Dendritic cell treated with granulocyte-macrophage colony-stimulating factor and Interleukin-4, amounts not matched to agents 40 ng/mL and 50 ng/mL, for 4 days (primary cell): ENCODE data around the gene FARS2.

Source experiments
- H3K27ac Mint-ChIP-seq: one replicate; pipeline ENCODE4 v1.8.0; 2022; ENCODE audit warnings: mild to moderate bottlenecking, mixed read lengths
- H3K27me3 Mint-ChIP-seq: one replicate; pipeline ENCODE4 v1.8.0; 2022; ENCODE audit warnings: mild to moderate bottlenecking, mixed read lengths
- H3K36me3 Mint-ChIP-seq: one replicate; pipeline ENCODE4 v1.8.0; 2022; ENCODE audit warnings: low read depth, mixed read lengths
- H3K4me1 Mint-ChIP-seq: one replicate; pipeline ENCODE4 v1.8.0; 2022; ENCODE audit warnings: low read depth, mixed read lengths
- H3K4me3 Mint-ChIP-seq: one replicate; pipeline ENCODE4 v1.8.0; 2022; ENCODE audit warnings: mild to moderate bottlenecking, moderate library complexity, mixed read lengths
- H3K9me3 Mint-ChIP-seq: one replicate; pipeline ENCODE4 v1.8.0; 2022; ENCODE audit warnings: mixed read lengths
- intact Hi-C: fragments of 100-400 bp; cut with micrococcal nuclease; formaldehyde crosslinking; loops from one replicate; pipeline ENCODE4 v1.15.0; 2022

The FARS2 gene

DNA sequence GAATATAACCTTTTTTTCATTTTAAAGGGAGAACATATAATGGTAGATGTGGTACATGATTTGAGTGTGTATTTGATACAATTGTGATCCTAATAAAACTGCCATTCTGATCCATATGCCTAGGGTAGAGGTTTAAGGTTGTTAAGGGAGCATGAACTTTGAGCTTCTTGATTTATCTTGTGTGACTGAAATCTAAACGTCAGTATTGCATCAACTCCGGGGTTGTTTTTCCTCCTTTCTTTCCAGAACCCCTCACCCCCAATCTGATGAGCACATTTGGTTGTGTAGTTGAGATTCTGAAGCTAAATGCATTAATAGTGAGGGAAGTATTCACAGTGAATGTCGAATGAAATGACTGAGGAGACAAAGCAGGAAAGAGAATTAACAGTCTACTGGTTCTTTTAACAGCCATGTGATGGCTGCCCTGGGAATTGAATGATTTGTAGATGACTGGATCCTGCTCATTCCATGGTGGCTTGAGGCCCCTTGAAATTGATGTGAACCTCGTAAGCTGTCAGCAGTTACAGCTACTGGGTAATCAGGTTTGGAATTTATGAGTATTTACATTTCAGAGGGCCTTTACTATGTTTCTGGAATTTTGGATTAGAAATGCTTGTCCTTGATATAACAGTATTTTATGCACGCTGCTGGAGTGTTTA lies 44.8 kb downstream of the FARS2 start:
- no peak overlapping the region for H3K27ac Mint-ChIP-seq

DNA sequence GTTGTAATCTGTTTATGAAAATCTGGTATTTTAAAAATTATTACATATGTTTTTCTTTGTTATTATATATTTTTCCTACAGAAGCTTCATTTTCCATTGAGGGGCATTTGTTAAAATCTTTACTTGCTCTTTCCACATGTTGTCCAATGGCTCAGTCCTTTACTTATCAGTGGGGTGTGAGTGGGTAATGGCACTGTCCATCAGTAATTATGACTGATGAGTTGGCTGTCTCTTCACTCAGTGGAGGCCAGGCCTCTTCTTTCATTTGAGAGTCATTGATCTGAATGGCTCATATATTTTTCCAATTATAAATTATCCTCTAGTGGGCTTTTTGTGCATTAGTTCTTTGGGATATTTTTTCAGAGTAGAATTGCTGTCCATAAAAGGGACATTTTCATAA lies 45.7 kb downstream of the FARS2 start:
- Mint-ChIP-seq H3K27ac (no peak overlapping the region), H3K27me3 (no peaks in the 10 kb centered on the region), H3K9me3 (no peaks in the 10 kb centered on the region)

More for the DNA sequence above, 44.8 kb downstream of the FARS2 start:
- H3K36me3 Mint-ChIP-seq, result no peaks in the 10 kb centered on the region
- H3K4me3 Mint-ChIP-seq, result no peak overlapping the region
- H3K4me1 Mint-ChIP-seq, result peaks cover 12% of the 10 kb centered on the region
- intact Hi-C loops, result no loop called here
- H3K27me3 Mint-ChIP-seq, result no peaks in the 10 kb centered on the region
- no peaks in the 10 kb centered on the region for H3K9me3 Mint-ChIP-seq

DNA sequence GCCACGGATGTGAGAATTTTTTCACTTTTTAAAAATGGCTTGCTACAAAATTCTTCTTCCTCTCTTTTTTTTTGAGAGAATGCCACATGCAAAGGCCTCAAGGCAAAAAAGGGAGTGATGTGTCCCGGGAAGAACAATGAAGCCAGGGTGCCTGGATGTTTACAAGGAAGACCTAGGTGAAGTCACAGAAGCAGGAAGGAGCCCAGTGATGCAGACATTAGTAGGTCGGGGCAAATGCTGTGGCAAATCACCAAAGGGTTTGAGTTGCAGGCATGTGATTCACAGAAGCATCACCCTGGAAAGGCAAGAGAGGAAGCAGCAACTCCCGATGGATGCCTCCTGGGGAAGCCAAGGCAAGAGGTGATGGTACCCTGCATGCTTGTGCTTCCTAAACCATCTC lies 46.8 kb downstream of the FARS2 start:
- Mint-ChIP-seq H3K36me3 (no peaks in the 10 kb centered on the region), H3K27me3 (no peaks in the 10 kb centered on the region), H3K9me3 (no peaks in the 10 kb centered on the region), H3K27ac (no peak overlapping the region), H3K4me1 (peaks cover 4% of the 10 kb centered on the region), H3K4me3 (no peak overlapping the region)
- intact Hi-C loops, result no loop called here

More for the DNA sequence above, 45.7 kb downstream of the FARS2 start:
- Mint-ChIP-seq H3K4me3 (no peak overlapping the region), H3K36me3 (no peaks in the 10 kb centered on the region), H3K4me1 (peaks cover 12% of the 10 kb centered on the region)
- intact Hi-C loops, result no loop called here

DNA sequence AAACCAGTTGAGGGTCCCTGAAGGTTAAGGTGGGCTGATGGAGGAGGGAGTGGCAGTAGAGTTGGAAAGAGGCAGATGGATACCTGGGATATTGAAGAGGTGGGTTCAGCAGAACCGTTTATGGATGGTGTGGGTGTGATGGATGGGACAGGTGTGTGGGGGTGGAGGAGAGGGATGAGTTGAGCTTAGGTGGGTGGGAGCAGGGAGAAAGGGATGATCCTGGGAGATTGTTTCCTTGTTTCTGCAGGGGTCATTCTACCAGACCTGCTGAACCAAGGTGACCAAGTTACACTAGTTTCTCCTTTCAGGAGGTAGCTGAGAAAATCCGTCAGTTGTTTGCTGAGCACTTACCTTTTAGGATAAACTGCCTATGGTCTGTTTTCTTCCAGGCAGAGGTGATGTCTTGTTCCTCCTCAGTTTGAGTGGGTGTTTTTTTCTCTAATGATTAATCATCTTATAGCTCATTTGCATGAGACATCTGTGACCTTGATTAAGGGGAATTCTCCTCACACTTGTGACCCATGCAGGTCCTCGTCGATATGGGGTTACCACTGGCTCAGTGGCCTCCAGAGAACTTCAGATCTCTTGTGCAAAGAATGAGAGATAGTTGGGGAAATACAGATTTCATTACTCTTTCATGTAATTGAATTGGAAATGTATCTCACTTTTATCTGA lies 53.0 kb downstream of the FARS2 start:
- intact Hi-C loops, result no loop called here

DNA sequence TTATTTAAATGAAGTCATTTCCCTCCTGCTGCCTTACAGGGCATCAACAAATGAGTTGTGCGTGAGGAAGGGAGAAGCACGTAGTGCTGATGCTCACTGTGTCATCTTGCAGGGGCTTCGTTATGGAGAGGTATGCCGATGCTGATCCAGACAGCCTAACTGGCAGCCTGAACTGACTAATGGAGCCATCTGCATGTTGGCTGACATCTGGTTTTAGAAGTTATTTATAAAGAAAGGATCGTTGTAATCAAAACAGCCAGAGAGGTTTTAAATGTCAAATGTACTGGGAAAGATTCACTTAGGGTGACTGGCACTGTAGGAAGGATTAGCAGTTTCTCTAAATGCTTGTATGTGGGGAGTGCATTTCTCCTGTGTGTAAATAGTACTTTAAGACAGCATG lies 54.6 kb downstream of the FARS2 start:
- no peak overlapping the region for H3K27ac Mint-ChIP-seq
- intact Hi-C loops, result no loop called here
- peaks cover 27% of the 10 kb centered on the region for H3K4me1 Mint-ChIP-seq
- H3K36me3 Mint-ChIP-seq, result no peaks in the 10 kb centered on the region
- H3K27me3 Mint-ChIP-seq, result no peaks in the 10 kb centered on the region
- H3K4me3 Mint-ChIP-seq, result no peak overlapping the region
- no peaks in the 10 kb centered on the region for H3K9me3 Mint-ChIP-seq

More for the DNA sequence above, 53.0 kb downstream of the FARS2 start:
- no peaks in the 10 kb centered on the region for H3K27me3 Mint-ChIP-seq
- H3K4me3 Mint-ChIP-seq, result no peak overlapping the region
- peaks cover 12% of the 10 kb centered on the region for H3K4me1 Mint-ChIP-seq
- H3K36me3 Mint-ChIP-seq, result no peaks in the 10 kb centered on the region
- H3K9me3 Mint-ChIP-seq, result no peaks in the 10 kb centered on the region
- H3K27ac Mint-ChIP-seq, result no peak overlapping the region

DNA sequence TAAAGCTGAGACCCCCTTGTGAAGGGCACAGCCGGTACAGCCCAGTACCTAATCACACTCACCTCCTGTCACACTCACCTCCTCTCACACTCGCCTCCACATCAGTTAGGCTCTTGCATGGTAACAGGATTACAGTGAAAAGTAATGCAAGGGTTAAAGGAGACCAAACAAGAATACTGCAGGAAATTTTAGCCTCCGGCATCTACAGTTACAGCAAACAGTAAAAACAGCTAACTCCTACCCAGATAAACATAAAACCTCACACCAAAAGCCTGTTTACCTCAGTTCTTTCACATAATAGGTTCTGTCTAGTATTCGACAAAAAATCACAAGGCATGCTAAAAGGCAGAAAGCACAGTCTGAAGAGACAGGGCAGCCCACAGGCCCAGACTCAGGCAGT lies 55.6 kb downstream of the FARS2 start:
- H3K36me3 Mint-ChIP-seq, result no peaks in the 10 kb centered on the region
- no peaks in the 10 kb centered on the region for H3K27me3 Mint-ChIP-seq
- no peak overlapping the region for H3K4me3 Mint-ChIP-seq
- H3K9me3 Mint-ChIP-seq, result no peaks in the 10 kb centered on the region
- H3K4me1 Mint-ChIP-seq, result peaks cover 28% of the 10 kb centered on the region
- intact Hi-C loops, result no loop called here
- no peak overlapping the region for H3K27ac Mint-ChIP-seq

DNA sequence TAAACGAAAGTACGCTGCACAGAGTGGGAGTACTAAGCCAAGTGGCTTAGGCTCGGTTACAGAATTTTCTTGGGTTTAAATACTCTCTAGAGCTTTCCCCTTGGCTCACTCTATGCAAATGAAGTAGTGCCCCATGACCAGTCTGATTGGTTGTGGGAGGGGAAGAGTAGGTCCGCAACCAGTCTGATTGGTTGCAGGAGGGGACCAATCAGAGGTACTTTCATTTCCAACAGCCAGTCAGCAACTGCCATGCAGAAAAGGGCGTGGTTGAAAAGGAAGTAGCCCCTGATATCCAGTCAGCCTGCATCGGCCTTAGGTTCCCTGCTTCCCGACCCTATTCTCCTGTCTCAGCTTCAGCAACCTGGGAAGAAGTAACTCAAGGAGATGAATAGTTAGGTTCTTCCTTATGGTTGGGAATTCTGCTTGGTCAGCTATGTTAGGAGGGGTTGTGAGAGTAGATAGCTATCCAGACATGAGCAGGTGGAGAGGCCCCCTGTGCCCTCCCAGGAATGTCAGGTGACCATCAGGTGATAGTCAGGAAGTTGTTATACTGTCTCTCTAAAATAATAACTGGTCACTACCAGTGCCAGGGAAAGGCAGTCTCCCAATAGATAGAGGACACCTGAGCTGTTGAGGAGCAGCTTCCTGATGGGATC lies 57.4 kb downstream of the FARS2 start:
- H3K4me3 Mint-ChIP-seq, result no peak overlapping the region
- intact Hi-C loops, result no loop called here
- H3K36me3 Mint-ChIP-seq, result peaks cover 4% of the 10 kb centered on the region
- H3K9me3 Mint-ChIP-seq, result peaks cover 5% of the 10 kb centered on the region
- H3K4me1 Mint-ChIP-seq, result peaks cover 28% of the 10 kb centered on the region
- H3K27ac Mint-ChIP-seq, result no peak overlapping the region
- H3K27me3 Mint-ChIP-seq, result no peaks in the 10 kb centered on the region

DNA sequence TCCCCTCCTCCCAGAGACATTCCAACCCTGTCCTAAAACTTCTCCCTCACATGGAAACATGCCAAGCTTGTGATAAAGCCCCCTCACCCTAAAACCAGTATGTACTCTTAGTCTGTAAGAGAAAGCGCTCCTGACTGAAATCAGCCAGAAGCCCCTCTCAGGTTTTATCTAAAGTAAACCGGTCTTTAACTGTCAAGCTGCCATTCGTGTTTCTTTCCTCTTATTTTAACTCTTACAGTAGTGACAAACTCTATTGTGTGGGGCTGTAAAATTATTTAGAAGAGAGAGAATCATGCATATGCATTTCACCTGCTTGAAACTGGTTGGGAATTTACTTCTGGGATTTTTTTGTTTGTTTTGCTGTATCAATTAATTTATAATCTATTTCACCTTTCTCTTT lies 62.7 kb downstream of the FARS2 start:
- no peak overlapping the region for H3K4me3 Mint-ChIP-seq
- intact Hi-C loops, result no loop called here
- H3K27me3 Mint-ChIP-seq, result no peaks in the 10 kb centered on the region
- H3K36me3 Mint-ChIP-seq, result peaks cover 29% of the 10 kb centered on the region
- no peak overlapping the region for H3K27ac Mint-ChIP-seq
- peaks cover 20% of the 10 kb centered on the region for H3K4me1 Mint-ChIP-seq
- peaks cover 12% of the 10 kb centered on the region for H3K9me3 Mint-ChIP-seq

DNA sequence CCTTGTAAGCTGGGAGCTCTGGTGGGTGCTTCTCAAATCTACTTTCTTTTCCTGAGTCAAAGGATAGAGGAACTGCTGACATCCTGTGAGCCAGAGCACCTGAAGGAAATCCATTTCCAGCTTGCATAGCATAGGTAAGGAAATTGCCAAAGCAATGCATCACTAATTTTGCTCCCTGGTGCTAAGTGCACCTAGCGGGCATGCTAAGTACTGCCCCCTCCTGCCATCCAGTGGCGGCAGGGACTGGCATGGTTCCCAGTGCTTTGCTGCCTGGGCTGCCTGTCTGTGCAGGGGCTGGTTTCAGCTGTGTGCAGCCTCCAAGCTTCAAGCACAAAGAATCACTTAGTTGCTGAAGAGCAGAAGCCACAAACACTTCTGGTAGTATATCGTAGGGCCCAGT lies 63.9 kb downstream of the FARS2 start:
- intact Hi-C loops, result no loop called here

DNA sequence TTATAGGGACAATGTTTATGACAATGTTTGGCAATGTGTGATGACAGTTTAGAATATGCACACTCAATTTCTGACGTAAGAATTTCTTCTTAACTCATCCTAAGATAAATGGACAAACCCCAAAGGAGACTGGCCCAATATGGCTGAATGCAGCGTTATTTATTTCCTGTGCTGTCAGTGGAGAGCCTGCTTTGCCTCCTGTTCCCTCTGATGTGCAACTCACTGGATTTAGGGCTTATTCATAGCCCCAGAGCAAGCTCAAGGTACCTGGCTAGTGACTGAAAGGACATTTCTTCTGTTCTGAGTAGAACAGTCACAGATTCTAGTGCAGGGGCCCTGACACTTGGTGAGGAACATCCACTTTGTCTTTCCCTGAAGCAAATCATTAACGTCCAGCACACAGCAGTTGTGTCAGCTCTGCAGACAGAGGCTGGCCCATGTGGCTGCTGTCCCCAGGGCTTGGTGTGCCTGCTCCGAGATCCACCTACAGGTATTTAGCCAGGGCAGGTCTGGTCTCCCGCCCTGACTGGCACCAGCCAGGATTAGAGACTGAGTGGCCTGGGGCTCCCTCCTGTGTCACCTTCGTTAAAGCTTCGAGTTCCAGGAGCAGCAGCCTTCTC lies 64.8 kb downstream of the FARS2 start:
- Mint-ChIP-seq H3K27me3 (no peaks in the 10 kb centered on the region), H3K4me1 (no peaks in the 10 kb centered on the region), H3K9me3 (peaks cover 12% of the 10 kb centered on the region), H3K4me3 (no peak overlapping the region), H3K27ac (no peak overlapping the region), H3K36me3 (peaks cover 29% of the 10 kb centered on the region)
- intact Hi-C loops, result no loop called here

More for the DNA sequence above, 63.9 kb downstream of the FARS2 start:
- Mint-ChIP-seq H3K27me3 (no peaks in the 10 kb centered on the region), H3K9me3 (peaks cover 12% of the 10 kb centered on the region), H3K36me3 (peaks cover 29% of the 10 kb centered on the region), H3K27ac (no peak overlapping the region), H3K4me1 (peaks cover 8% of the 10 kb centered on the region), H3K4me3 (no peak overlapping the region)

DNA sequence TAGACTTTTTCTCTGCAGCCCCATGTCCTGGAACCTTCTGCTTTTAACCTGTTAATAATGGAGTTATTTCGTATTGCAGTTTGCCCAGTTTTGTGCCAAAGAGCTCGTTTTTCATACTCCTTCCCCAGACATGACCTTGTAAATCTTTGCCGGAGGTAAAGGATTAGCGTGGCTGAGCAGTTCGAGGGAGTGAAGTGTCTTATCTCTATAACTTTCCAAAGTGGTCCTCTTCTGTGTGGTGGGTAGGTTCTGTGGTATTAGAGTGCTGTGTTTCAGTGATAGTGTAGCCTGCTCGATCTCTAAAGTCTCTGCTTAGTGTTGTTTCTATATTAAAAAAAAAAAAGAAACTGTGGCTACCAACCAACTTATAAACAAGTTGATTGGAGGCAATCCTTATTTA lies 67.5 kb downstream of the FARS2 start:
- H3K27ac Mint-ChIP-seq, result no peak overlapping the region
- H3K36me3 Mint-ChIP-seq, result peaks cover 24% of the 10 kb centered on the region
- no peak overlapping the region for H3K4me3 Mint-ChIP-seq
- peaks cover 7% of the 10 kb centered on the region for H3K9me3 Mint-ChIP-seq
- peaks cover 26% of the 10 kb centered on the region for H3K4me1 Mint-ChIP-seq
- intact Hi-C loops, result no loop called here
- no peaks in the 10 kb centered on the region for H3K27me3 Mint-ChIP-seq

DNA sequence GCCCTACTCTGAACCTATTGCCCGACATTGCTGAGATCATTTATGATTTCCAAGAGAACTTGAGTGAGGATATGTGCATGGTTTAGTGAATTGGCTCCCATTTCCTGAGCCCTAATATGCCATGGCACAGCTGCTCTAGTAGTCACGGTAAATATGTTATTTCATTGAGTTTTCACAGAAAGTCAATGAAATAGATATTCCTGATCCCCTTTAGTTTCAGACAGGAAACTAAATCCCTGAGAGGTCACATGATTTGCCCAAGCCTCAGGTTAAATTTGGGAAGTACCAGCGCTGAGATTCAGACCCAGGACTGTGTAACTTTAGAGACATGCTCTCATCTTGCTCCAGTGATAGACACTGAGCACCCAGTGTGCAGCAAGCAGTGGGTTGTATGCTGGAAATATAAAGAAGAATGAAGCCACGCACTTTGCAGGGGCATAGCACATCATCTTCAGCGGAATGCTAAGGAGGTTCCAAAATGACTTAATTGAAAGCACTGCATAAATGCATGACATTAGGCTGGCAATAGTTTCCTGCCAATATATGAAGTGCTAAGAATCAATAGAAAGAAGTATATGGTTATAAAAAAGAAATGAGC lies 70.6 kb downstream of the FARS2 start:
- peaks cover 6% of the 10 kb centered on the region for H3K36me3 Mint-ChIP-seq
- no peak overlapping the region for H3K27ac Mint-ChIP-seq
- intact Hi-C loops, result no loop called here
- no peaks in the 10 kb centered on the region for H3K9me3 Mint-ChIP-seq
- peaks cover 47% of the 10 kb centered on the region for H3K4me1 Mint-ChIP-seq
- no peak overlapping the region for H3K4me3 Mint-ChIP-seq
- no peaks in the 10 kb centered on the region for H3K27me3 Mint-ChIP-seq

DNA sequence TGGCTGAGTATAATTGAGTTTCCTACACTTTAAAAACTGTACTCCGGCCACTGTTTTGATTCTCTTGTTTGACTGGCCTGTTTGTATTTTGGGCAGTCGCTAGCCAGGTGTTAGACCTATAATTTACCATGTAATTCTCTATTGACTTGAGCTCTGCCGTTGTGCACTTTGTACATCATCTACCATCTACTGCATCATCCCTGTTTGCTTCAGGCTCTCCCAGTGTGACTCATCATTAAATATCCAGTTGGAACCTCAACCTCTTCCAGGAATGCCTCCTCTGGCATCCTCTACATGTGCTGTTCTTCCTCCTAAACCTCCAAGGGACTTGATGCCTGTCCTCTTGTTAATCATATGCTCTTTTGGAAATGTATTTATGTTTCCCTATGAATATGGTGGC lies 72.3 kb downstream of the FARS2 start:
- Mint-ChIP-seq H3K4me1 (peaks cover 53% of the 10 kb centered on the region), H3K36me3 (no peaks in the 10 kb centered on the region), H3K9me3 (no peaks in the 10 kb centered on the region), H3K27me3 (no peaks in the 10 kb centered on the region), H3K4me3 (no peak overlapping the region), H3K27ac (peak overlapping the region; percentile 5)
- intact Hi-C loops, result no loop called here

DNA sequence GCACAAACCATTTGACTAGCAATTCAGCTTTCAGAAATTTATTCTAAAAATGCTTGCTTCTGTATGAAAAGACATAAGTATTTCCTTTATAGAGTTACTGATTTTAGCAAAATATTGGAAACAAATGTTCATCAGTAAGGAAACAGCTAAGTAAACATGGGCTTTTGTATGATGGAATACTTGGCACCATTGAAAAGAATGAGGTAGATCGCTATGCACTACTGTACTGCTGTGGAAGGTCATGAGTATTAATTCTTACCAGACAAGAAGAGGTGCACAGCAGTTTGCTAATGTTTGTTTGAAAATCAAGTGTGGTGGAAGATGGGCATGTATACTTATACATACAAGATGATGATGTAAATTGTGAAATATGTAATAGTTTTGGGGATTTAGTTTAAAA lies 73.0 kb downstream of the FARS2 start:
- intact Hi-C loops, result no loop called here
- no peak overlapping the region for H3K27ac Mint-ChIP-seq
- peaks cover 53% of the 10 kb centered on the region for H3K4me1 Mint-ChIP-seq
- H3K9me3 Mint-ChIP-seq, result no peaks in the 10 kb centered on the region
- no peaks in the 10 kb centered on the region for H3K36me3 Mint-ChIP-seq
- no peak overlapping the region for H3K4me3 Mint-ChIP-seq
- H3K27me3 Mint-ChIP-seq, result no peaks in the 10 kb centered on the region
